Measurements from ENCODE around the gene SUPT6H. TPM values are rescaled to one million over a fixed set of nuclear protein-coding genes. Genes with fewer than 3 reads are reported as not detected.
A peak's percentile ranks its signal among the peaks of the same experiment; 100 is the strongest.
"Not testable (repeated sequence)": the region's sequence is repeated elsewhere in the genome, so short reads cannot be mapped to it uniquely, and the experiment has no call there.

Gene SUPT6H
- total RNA-seq, 5 donors from 2014 or later (not counting 1 experiment from before 2014, with no cell fraction given) = 89.2 to 129 (median 95.7) TPM

GRCh38 chr17:28735913-28736769, 74.1 kb downstream of the SUPT6H start:
- H3K4me1 Mint-ChIP-seq = peaks cover 10 to 18% (median 15%) of the 10 kb centered on the region in 3 donors
- not testable (repeated sequence) for H3K4me3 ChIP-seq (ENCODE audit: control insufficient read depth in 1 of 2, extremely low read depth in 1 of 2, low read length in 1 of 2); H3K9me3 ChIP-seq; H3K36me3 Mint-ChIP-seq; H3K27ac ChIP-seq (ENCODE audit: low read length); H3K27me3 ChIP-seq (replicated peaks in 1 of 2; ENCODE audit: control insufficient read depth in 2 of 2, extremely low read depth in 1 of 2, insufficient read depth in 2 of 2, low read length in 1 of 2); DNase-seq; H3K27me3 Mint-ChIP-seq; H3K4me3 Mint-ChIP-seq; H3K36me3 ChIP-seq (ENCODE audit: control insufficient read depth in 2 of 2, extremely low read depth in 1 of 2, insufficient read depth in 1 of 2, low read length in 1 of 2); H3K9me3 Mint-ChIP-seq; H3K27ac Mint-ChIP-seq; ATAC-seq (replicated peaks in 1 of 4)
- H3K4me1 ChIP-seq (ENCODE audit: control insufficient read depth in 1 of 2, extremely low read depth in 1 of 2, insufficient read depth in 2 of 2, low read length in 2 of 2) = peaks cover 8 to 21% of the 10 kb centered on the region in 2 experiments
- POLR2A ChIA-PET = interaction anchor here in 1 of 2 donors (0.6 kb wide), 1 partner anchor 21 kb away, joined by 3 read pairs; no protein-coding TSS in a partner anchor
- CTCF ChIA-PET = interaction anchor here in 1 of 2 donors (0.9 kb wide), 1 partner anchor 28 kb away, joined by 3 read pairs; no protein-coding TSS in a partner anchor
- no CpG with 5 or more reads among the region's 8 CpGs for WGBS (ENCODE audit: insufficient coverage)

GRCh38 chr17:28737316-28737715, 75.3 kb downstream of the SUPT6H start:
- H3K4me1 Mint-ChIP-seq = peaks cover 10 to 24% (median 15%) of the 10 kb centered on the region in 3 donors
- no peak overlapping the region for H3K27ac ChIP-seq (ENCODE audit: low read length)
- 96% methylated on average over 11 of the region's 12 CpGs for WGBS (ENCODE audit: insufficient coverage)

GRCh38 chr17:28737770-28738679, 76.0 kb downstream of the SUPT6H start:
- WGBS (ENCODE audit: insufficient coverage) = 90% methylated on average over 7 of the region's 22 CpGs
- no peak overlapping the region for H3K4me3 Mint-ChIP-seq
- H3K36me3 Mint-ChIP-seq = peaks cover 5% of the 10 kb centered on the region
- no peaks in the 10 kb centered on the region for H3K36me3 ChIP-seq (ENCODE audit: control insufficient read depth in 2 of 2, extremely low read depth in 1 of 2, insufficient read depth in 1 of 2, low read length in 1 of 2)
- ChIA-PET CTCF (no interaction called here), POLR2A (interaction anchor here in 1 of 2 donors (0.6 kb wide), 1 partner anchor 100 kb away, joined by 4 read pairs; no protein-coding TSS in a partner anchor)
- no peaks in the 10 kb centered on the region for H3K9me3 Mint-ChIP-seq
- no peaks in the 10 kb centered on the region for H3K27me3 Mint-ChIP-seq
- peaks cover 10 to 25% (median 15%) of the 10 kb centered on the region in 3 donors for H3K4me1 Mint-ChIP-seq
- H3K9me3 ChIP-seq = no peaks in the 10 kb centered on the region
- peak overlapping the region; percentile 18 to 75 for H3K27ac Mint-ChIP-seq
- H3K27ac ChIP-seq (ENCODE audit: low read length) = no peak overlapping the region
- peak in 2 of 4 experiments; percentile 7 to 30 for ATAC-seq (replicated peaks in 1 of 4)
- no peaks in the 10 kb centered on the region for H3K27me3 ChIP-seq (replicated peaks in 1 of 2; ENCODE audit: control insufficient read depth in 2 of 2, extremely low read depth in 1 of 2, insufficient read depth in 2 of 2, low read length in 1 of 2)
- H3K4me3 ChIP-seq (ENCODE audit: control insufficient read depth in 1 of 2, extremely low read depth in 1 of 2, low read length in 1 of 2) = no peak overlapping the region
- DNase-seq = no peak
- peaks cover 11 to 30% of the 10 kb centered on the region in 2 experiments for H3K4me1 ChIP-seq (ENCODE audit: control insufficient read depth in 1 of 2, extremely low read depth in 1 of 2, insufficient read depth in 2 of 2, low read length in 2 of 2)

More at GRCh38 chr17:28737316-28737715, 75.3 kb downstream of the SUPT6H start:
- Histone ChIP-seq H3K4me1 (ENCODE audit: control insufficient read depth in 1 of 2, extremely low read depth in 1 of 2, insufficient read depth in 2 of 2, low read length in 2 of 2) (peaks cover 11 to 29% of the 10 kb centered on the region in 2 experiments), H3K9me3 (no peaks in the 10 kb centered on the region), H3K4me3 (ENCODE audit: control insufficient read depth in 1 of 2, extremely low read depth in 1 of 2, low read length in 1 of 2) (no peak overlapping the region), H3K27me3 (replicated peaks in 1 of 2; ENCODE audit: control insufficient read depth in 2 of 2, extremely low read depth in 1 of 2, insufficient read depth in 2 of 2, low read length in 1 of 2) (no peaks in the 10 kb centered on the region), H3K36me3 (ENCODE audit: control insufficient read depth in 2 of 2, extremely low read depth in 1 of 2, insufficient read depth in 1 of 2, low read length in 1 of 2) (no peaks in the 10 kb centered on the region)
- ATAC-seq (replicated peaks in 1 of 4) (no peak), DNase-seq (no peak)
- H3K27ac Mint-ChIP-seq = no peak overlapping the region
- H3K27me3 Mint-ChIP-seq = no peaks in the 10 kb centered on the region
- POLR2A ChIA-PET = interaction anchor here in 1 of 2 donors (0.6 kb wide), 1 partner anchor 100 kb away, joined by 4 read pairs; no protein-coding TSS in a partner anchor
- no peaks in the 10 kb centered on the region for H3K9me3 Mint-ChIP-seq
- no peak overlapping the region for H3K4me3 Mint-ChIP-seq
- CTCF ChIA-PET = no interaction called here
- H3K36me3 Mint-ChIP-seq = peaks cover 5% of the 10 kb centered on the region

- Mint-ChIP-seq H3K4me1 (peaks cover 10 to 27% (median 15%) of the 10 kb centered on the region in 3 donors), H3K27me3 (no peaks in the 10 kb centered on the region), H3K4me3 (no peak overlapping the region), H3K9me3 (no peaks in the 10 kb centered on the region), H3K36me3 (peaks cover 5% of the 10 kb centered on the region), H3K27ac (peak overlapping the region; percentile 18 to 75)
- no peaks in the 10 kb centered on the region for H3K9me3 ChIP-seq
- peak overlapping the region; percentile 34 for H3K27ac ChIP-seq (ENCODE audit: low read length)
- ChIA-PET CTCF (interaction anchor here in 1 of 2 donors (0.6 kb wide), 1 partner anchor 903 kb away, joined by 5 read pairs; no protein-coding TSS in a partner anchor), POLR2A (no interaction called here)
- peak in 2 of 4 experiments; percentile 22 to 86 for ATAC-seq (replicated peaks in 1 of 4)
- WGBS (ENCODE audit: insufficient coverage) = 52% methylated on average over 8 of the region's 10 CpGs
- H3K27me3 ChIP-seq (replicated peaks in 1 of 2; ENCODE audit: control insufficient read depth in 2 of 2, extremely low read depth in 1 of 2, insufficient read depth in 2 of 2, low read length in 1 of 2) = no peaks in the 10 kb centered on the region
- no peaks in the 10 kb centered on the region for H3K36me3 ChIP-seq (ENCODE audit: control insufficient read depth in 2 of 2, extremely low read depth in 1 of 2, insufficient read depth in 1 of 2, low read length in 1 of 2)
- no peak overlapping the region for H3K4me3 ChIP-seq (ENCODE audit: control insufficient read depth in 1 of 2, extremely low read depth in 1 of 2, low read length in 1 of 2)
- DNase-seq = peak in 29 of 35 experiments; percentile 41 to 80 (median 60)
- peaks cover 11 to 37% of the 10 kb centered on the region in 2 experiments for H3K4me1 ChIP-seq (ENCODE audit: control insufficient read depth in 1 of 2, extremely low read depth in 1 of 2, insufficient read depth in 2 of 2, low read length in 2 of 2)
Measured at GRCh38 chr17:28738680-28739384, 76.8 kb downstream of the SUPT6H start.

- Mint-ChIP-seq H3K27me3 (no peaks in the 10 kb centered on the region), H3K4me1 (peaks cover 15 to 39% (median 17%) of the 10 kb centered on the region in 3 donors), H3K4me3 (no peak overlapping the region), H3K36me3 (no peaks in the 10 kb centered on the region), H3K27ac (no peak overlapping the region), H3K9me3 (no peaks in the 10 kb centered on the region)
- WGBS (ENCODE audit: insufficient coverage) = 100% methylated on average over 4 of the region's 10 CpGs
- H3K27me3 ChIP-seq (replicated peaks in 1 of 2; ENCODE audit: control insufficient read depth in 2 of 2, extremely low read depth in 1 of 2, insufficient read depth in 2 of 2, low read length in 1 of 2) = no peaks in the 10 kb centered on the region
- ATAC-seq (replicated peaks in 1 of 4) = no peak
- no peaks in the 10 kb centered on the region for H3K9me3 ChIP-seq
- peaks cover 18 to 52% of the 10 kb centered on the region in 2 experiments for H3K4me1 ChIP-seq (ENCODE audit: control insufficient read depth in 1 of 2, extremely low read depth in 1 of 2, insufficient read depth in 2 of 2, low read length in 2 of 2)
- no peak overlapping the region for H3K27ac ChIP-seq (ENCODE audit: low read length)
- DNase-seq = no peak
- no peak overlapping the region for H3K4me3 ChIP-seq (ENCODE audit: control insufficient read depth in 1 of 2, extremely low read depth in 1 of 2, low read length in 1 of 2)
- ChIA-PET POLR2A (interaction anchor here in 1 of 2 donors (0.6 kb wide), 1 partner anchor 152 kb away, joined by 3 read pairs; no protein-coding TSS in a partner anchor), CTCF (interaction anchor here (0.6 to 0.8 kb wide), 4 partner anchors 9 to 1500 kb away, joined by 3 to 7 read pairs (median 6); no protein-coding TSS in a partner anchor)
- H3K36me3 ChIP-seq (ENCODE audit: control insufficient read depth in 2 of 2, extremely low read depth in 1 of 2, insufficient read depth in 1 of 2, low read length in 1 of 2) = no peaks in the 10 kb centered on the region
Measured at GRCh38 chr17:28740406-28741357, 78.7 kb downstream of the SUPT6H start.
